Mucosa of gallbladder (tissue), 1 donor: ENCODE measurements around the gene SNX25. TPM values are rescaled to one million over a fixed set of nuclear protein-coding genes. Genes with fewer than 3 reads are reported as not detected.
"Not testable (repeated sequence)": the region's sequence is repeated elsewhere in the genome, so short reads cannot be mapped to it uniquely, and the experiment has no call there.

Source experiments
- DNase-seq: peaks from one replicate; pipeline ENCODE4 v3.0.0-alpha.2; 2020; ENCODE audit warnings: low spot score
- total RNA-seq: library from RNA; stranded (reverse); gene quantifications from one replicate; pipeline ENCODE4 v1.2.1, GENCODE V29; 2021
- donor health status: DM: no; HTN: no; CAD: no.

The SNX25 gene
- 18.8 TPM for total RNA-seq

DNA sequence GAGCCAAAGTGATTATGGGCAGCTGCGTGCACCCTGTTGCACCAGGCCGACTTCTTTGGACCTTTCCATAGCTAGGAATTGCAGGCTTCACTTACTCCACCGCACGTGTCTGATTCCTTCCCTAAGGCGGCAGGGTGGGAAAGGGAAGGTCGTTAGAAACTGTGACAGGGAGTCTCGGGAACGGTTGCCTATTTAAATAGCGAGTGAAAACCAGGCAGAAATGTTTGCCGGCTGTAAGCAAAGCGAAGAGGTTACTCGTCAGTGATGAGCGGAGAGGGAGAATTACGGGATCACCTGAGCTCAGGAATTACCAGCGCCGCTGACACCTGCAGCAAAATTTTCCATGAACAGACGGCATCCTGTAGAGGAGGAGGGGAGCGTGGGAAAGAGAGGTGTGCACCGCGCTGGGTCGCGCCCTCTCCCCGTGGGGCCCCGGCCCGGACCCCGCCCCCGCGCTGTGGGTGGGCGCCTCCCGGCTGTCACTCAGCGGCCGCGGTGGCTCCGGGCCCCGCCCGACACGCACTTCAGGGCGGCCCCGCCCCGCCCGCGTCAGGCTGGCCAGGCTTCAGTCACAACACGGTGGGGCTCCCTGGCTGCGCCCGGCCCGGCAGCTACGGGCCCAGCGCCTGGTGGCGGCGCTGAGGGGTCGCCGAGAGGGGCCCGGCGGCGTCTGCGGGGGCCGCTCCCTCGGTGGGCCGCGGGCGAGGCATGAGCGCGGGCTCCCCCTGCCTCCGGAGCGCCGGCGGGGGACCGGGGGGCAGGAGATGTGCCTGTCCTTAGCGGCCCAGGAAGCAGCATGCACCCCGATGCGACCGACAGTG lies at the start of gene SNX25:
SNX25 (plus strand) TSS at position 568 of the 821 bp plus-strand sequence; CDS start at position 797, 229 bp downstream.
- DNase-seq, result peak; percentile 87

DNA sequence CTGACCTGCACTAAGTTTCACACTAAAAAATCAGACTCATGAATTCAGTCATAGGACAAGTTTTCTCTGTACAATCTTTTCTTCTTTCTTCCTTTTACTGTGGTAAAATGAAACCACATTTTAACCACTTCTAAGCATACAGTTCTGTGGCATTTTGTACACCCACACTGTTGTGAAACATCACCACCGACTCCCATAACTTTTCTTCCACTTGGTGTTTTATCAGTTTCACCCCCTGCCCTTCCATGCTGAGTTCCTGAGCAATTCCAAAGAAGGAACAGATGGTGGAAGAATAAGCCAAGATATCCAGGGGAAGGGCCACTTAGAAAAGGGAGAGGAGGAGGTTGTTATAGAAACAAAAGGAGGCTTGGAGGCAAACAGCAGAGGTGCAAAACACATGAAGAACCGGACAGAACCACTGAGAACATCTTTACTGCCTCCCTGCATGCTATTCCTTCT lies 43.8 kb upstream of the SNX25 start:
- no peak for DNase-seq

DNA sequence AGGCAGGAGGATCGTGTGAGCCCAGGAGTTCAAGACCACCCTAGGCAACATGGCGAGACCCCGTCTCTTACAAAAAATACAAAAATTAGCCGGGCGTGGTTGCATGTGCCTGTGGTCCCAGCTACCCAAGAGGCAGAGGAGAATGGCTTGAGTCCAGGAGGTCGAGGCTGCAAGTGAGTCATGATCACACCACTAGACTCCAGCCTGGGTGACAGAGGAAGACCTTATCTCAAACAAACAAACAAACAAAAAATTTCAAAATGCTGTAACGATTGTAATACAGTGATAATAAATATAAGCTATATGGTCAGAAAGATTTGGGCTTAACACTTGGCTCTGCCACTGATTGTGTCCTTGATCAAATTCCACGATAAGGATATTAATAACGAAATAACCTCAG lies 42.2 kb upstream of the SNX25 start:
- no peak for DNase-seq

DNA sequence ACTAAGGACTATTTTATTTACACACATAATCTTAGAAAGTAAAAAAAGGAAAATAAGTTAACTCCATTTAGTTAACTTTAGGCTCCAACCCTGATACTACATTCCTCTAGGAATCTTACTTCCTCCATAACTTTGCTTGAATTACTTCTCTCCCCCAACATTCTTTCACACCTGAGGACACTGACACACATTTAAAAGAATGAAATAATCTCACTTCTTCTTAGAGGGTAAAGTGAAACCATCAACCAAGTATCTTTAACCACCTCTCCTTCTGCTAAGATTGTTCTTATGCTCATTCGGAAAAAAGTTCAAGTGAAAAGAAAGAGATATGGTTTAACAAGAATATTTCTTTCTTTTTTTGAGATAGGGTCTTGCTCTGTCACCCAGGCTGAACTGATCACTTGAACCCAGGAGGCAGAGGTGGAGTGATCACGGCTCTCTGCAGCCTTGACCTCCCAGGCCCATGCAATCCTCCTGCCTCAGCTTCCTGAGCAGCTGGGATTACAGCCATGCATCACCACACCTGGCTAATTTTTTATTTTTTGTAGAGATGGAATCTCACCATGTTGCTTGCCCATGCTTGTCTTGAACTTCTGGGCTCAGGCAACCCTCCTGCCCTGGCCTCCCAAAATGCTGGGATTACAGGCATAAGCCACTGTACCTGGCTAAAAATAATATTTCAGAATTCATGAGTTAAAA lies 37.9 kb upstream of the SNX25 start:
- no peak for DNase-seq

DNA sequence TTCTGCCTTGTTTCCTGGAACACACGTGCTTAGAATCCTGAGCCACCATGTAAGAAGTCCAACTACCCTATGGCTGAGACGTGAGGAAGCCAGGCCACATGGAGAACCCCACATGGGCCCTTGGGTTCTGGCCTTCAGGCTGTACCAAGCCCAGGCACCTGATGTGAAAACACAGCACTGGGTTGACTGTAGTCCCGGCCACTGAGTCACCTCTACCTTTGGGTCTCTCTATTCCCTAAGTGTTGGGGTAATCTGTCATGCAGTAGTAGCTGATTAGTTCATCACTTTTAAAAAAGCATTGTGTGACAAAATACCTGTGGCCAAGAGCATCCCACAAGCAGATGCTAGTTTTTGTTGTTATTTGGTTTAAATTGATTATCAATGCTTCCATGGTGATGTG lies 29.9 kb upstream of the SNX25 start:
- DNase-seq, result no peak

DNA sequence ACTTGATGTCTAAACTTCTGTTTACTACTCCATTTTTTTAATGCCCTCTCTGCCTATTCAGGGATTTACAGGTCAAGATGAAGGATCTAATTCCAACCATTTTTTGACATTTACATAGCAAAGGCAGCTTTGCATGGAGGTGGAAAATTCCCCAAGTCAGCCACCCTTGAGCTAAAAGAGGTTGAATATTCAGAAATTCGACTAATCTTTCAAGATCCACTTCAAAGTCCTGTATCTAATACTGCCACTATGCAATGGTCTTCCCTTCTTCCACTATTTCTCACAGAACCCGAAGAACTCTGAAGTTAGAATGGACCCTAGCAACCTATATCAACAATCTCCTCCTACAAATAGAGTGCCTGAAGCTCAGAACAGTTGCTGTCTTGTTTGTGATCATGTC lies 27.2 kb upstream of the SNX25 start:
- DNase-seq, result no peak

DNA sequence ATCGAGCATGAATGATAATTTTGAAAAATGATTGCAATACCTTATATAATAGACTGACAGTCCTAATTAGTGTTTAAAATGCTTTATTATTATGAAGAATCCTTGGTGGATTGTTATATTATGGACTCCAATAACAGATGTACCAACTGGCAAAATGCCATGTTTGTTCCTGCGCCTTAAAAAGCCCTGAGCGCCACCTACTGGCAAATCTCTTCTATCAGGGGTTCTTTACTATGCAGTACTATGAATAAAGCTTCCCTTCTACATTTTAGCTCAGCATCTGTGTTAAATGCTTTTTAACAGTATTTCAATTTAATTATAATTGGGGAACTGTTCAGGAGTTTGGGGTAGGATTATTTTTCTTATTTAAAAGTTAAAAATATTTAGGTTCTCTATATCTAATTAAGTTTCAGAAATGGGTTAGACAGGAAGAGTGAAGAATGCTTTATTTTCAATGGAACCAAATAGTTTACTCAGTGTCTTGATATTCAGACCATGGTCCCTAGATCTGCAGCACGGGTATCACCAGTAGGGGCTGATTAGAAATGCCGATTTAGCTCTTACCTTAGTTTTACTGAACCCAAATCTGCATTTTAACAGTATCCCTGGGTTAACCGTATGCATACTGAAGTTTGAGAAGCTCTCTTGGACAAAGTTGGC lies 25.6 kb upstream of the SNX25 start:
- peak; percentile 91 for DNase-seq

DNA sequence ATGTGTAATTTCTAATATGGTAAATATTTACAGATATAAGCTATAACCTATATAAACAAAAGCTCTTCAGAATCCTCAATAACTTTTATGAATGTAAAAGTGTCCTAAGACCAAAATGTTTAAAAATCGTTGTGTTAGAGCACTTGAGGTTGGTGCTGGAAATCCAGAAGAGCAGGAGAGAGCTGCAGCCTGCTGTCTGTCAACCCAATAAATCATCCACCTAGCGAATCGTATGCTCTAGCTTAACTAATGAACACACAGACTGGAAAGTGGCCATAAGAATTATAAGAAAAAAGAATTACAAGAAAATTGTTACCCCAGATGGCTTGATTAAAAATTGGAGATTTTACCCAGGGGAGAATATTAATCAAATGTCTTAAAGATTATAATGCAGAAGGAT lies 22.6 kb upstream of the SNX25 start:
- DNase-seq, result no peak

DNA sequence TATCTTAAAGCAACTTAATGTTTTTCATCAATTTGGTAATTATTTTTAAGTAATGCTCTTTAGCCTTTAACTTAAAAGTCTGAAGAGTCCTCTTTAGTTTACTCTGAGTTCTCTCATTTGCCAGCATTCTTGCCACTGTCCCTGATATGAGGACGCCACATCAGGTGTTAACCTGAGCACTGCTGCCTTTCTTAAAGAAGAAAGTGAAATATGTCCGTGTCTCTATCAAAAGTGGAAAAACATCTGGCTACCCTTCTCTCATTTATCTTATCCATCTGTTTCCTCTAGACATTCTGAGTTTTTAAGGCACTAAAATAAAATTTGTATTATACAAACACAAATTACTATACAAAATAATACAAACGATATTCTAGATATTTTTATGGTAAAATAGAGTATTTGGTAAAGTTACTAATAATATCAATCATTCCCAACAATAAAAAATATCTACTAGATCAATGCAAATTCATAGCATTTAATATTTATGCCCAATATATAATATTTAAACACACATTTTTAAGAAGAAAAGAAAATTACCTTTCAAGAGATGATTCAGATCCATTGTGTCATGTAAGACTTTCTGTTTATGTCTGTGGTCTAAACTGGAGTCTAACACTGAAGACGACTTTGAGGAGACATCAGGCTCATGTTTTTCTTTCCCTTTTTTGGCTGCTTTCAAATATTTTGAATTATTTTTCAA lies 19.6 kb upstream of the SNX25 start:
- DNase-seq, result no peak

DNA sequence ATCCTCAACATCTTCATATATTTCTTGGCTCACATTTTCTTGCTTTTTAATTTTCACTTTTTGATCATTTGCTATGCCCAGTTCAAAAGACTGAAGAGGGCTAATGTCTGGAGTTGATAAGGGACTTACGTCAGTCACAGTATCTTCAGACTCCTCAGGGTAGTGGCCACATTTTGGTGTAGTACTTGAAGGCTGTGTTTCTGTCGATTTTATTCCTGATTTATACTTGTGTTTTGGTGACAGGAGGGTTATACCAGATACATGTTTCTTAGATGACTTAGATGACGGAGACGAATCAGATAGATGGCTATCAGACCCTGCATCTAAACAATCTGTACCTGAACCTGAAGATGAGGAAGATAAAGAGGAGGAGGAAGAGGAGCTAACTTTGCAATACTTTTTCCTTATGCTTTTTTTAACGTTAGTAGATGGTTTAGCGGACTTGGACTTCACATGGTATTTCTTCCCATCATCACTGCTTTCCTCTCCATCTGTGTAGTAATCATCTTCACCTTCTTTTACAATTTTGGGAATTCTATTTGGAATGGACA lies 19.0 kb upstream of the SNX25 start:
- DNase-seq, result no peak

DNA sequence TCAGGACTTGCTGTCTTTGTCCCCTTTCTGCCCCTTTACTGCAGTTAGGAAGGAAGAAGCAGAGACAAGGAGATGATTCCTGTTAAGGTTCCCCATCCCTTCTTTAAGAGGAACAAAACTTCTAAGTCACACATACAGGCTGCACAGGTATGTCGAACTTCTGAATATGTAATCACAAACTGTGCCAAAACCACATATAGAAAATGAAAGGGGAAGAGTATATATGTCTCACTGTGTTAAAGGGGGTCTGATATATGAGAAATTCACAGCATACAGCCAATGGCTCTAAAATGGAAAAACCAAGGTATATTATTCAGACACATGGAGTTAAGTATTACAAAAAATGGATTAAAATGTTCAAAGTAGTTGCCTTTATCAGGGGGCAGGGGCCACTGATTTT lies 17.3 kb upstream of the SNX25 start:
- DNase-seq, result no peak

DNA sequence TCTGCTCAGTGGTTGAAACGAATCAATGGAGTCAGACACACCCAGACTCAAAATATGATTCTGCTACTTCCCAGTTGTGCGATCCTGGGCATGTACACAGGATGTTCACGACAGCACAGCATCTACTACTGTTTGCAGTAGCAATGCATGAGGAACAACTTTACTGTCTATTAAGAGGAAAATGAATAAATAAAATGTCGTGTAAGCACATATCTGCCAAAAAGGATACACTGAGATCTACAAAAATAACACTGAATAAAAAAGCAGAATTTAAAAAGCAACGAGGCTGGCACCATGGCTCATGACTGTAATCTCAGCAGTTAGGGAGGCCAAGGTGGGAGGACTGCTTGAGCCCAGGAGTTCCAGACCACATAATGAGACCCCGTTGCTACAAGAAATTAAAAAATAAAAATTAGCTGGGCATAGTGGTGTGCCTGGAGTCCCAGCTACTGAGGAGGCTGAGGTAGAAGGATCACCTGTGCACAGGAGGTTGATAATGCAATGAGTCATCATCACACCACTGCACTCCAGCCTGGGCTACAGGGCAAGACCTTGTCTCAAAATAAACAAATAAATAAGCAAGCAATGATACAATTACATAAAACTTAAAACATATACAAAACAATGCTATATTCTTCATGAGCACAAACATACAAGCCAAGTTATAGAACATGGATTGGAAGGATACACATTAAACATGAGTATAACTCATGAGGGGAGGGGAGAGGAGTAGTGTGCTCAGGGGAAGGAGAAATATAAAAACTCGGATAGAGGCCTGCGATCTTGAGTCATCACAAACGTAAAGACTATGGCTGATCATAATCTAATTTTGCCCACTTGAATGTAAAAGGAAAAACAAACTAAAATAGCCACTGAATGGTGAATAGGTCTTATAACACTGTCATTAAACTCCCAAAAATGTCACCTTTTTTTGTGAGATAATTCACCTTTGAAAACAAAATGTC lies 14.2 kb upstream of the SNX25 start:
- DNase-seq, result no peak

DNA sequence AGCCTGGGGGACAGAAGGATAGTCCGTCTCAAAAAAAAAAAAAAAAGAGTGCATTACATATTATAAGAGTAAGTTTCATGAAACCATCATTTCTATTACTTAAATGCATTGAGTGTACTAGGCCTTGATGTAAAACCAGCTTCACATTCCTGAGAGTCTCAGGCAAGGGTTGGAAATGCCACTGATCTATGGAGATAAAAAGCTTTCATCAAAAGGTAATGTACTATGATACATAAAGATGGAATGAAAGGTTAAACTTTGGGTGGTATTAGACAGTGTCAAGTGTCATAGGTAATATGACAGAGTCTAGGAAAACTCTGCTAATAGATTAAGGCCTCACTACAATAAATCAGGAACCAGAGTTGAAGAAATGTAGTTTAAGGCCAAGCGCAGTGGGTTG lies 13.0 kb upstream of the SNX25 start:
- no peak for DNase-seq

DNA sequence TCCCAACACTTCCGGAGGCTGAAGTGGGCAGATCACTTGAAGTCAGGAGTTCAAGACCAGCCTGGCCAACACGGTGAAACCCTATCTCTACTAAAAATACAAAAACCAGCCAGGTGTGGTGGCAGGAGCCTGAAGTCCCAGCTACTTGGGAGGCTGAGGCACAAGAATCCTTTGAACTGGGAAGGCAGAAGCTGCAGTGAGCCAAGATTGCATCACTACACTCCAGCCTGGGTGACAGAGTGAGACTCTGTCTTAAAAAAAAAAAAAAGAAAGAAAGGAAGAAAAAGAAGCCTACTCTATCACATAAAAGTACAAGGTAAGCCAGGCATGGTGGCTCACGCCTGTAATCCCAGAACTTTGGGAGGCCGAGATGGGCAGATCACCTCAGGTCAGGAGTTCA lies 11.2 kb upstream of the SNX25 start:
- not testable (repeated sequence) for DNase-seq

DNA sequence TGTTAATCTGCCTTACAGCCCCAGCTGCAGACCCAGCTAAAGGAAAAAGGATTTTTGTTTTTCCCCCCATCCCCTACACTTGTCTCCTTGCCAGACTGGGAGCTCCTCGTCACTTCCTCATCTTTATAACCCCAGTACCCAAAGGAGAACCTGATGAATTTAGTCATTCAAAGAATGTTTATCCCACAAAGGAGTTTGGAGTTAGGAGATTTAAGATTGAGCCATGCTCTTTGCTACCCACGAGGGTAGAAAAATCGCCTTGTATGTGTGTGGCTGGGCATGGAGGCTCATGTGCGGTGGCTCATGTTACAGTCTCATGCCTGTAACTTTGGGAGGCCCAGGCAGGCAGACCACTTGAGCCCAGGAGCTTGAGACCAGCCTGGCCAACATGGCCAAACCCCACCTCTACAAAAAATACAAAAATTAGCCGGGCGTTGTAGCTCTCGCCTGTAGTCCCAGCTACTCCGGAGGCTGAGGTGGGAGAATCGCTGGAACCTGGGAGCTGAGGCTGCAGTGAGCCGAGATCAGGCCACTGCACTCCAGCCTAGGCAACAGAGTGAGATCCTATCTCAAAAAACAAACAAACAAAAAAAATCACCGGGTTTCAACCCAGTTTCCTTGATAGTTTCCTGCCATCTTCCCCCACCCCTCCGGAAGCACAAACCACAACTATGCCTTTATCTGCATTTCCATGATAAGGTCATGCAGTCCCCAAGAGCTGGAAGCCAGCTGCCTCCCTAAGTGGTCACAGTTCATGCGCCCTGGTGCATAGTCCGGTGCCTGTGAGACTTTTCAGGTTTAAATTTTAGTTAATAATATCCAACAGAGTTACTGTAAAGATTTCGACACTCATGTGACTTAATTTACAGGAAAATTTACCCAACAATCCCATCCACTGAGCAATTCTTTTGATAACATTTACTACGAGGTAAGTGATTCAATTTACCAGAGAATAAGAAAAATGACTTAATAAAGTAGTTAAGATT lies 7.1 kb upstream of the SNX25 start:
- DNase-seq, result no peak

DNA sequence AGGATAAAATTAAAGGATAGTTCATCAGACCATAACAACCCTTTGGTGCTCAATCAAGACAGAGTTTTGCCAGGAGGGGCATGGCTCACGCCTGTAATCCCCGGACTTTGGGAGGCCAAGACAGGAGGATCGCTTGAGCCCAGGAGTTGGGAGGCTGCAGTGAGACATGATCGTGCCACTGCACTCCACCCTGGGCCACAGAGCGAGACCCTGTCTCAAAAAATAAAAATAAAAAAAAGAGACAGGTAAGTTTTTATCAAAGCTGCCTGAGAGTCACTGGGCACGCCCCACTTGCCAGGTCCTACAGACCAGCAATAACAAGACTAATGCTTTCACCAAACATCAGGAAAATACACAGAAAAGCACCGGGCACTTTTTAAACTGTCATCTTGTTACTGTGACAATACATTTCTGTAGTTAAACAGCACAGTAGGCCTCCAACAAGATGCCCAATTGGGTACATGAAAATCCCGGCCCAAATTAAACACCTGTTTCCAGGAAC lies 6.4 kb upstream of the SNX25 start:
- DNase-seq, result no peak

DNA sequence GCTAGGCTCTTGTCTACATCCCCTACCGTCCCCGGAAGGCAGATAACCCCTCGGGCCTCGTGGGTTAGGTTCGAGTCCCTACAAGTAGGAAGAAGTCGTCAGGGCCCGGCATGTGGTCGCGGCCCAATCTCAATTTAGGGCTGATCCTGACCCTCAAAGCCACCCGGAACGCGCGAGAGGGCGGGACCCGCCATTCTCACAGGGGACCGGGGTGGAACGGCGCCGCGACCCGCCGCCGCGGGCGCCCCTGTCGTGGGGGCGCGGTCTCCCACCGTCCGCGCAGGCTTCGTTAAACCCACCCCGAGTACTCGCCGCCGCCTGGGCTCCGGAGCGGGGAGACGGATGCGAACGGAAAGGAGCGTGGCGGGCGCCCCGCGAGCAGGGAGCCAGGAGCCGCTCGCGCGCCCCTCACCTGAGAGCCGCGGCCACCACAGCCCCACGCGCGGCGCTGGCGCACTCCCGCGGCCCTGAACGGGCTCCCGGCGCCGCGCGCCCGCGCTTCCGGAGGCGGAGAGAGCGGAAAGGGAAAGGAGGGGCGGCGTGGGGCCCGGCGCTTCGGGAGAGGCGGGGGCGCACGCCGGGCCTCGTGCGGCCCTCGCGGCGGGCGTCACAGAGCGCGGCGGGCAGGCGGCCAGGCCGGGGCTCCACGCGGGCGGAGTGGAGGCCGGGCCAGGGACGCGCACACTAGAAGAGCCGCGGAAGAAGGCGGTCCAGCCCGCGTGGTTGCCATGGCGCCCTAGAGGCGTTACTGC lies 5.7 kb upstream of the SNX25 start, which contains the start of gene CFAP97:
CFAP97 (minus strand) TSS at position 515 of the 752 bp plus-strand sequence. CDS start 12,804 bp downstream, outside the sequence.
- DNase-seq, result peak; percentile 94

DNA sequence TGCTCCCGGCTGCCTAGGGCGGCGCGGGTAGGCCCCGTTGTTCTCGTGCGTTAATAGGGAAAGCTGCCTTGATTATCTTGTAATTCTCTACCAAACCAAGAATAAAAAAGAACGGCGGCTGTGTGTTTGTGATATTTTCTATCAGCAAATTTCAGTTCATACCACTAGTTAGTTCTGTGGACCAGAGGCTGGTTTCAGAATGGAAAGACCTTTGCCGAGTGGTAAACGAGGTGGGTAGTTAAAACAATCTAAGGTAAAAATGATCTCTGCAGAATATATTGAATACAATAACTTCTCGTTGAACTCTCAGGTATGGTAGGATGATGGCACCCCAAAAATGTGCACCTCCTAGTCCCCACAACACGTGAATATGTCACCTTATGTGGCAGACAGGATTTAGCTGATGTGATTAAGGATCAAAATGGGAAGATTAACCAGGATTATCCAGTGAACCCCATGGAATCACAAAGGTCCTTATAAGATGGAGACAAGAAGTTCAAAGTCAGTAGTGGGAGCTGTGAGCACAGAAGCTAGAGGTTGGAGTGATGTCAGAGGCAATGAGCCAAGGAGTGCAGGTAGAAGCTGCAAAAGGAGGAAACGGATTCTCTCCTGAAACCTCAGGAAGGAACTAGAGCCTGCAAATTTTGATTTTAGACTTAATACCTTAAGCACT lies 5.0 kb upstream of the SNX25 start:
- no peak for DNase-seq
